ENCODE results near the gene PI4K2A. TPM values are rescaled to one million over a fixed set of nuclear protein-coding genes. Genes with fewer than 3 reads are reported as not detected.

PI4K2A gene
- total and polyA plus RNA-seq, 2 of the 13 experiments (the other 11 are each of a cell fraction or from before 2014, with no cell fraction given) = 10.9 to 14.3 TPM

GRCh38 chr10:97640174-97640867 lies at the start of gene PI4K2A (continued):
- TF ChIP-seq ZNF318 (CRISPR knock-in tag; IDR thresholded peaks at IDR 0.05) (no peak), CHD2 (IDR thresholded peaks at IDR 0.05; ENCODE audit: low read depth, low read length) (no peak), NR2F6 (IDR thresholded peaks at IDR 0.05) (peak; percentile 19; the same call in 1 of the 2 replicates), NR2F6 (CRISPR knock-in tag; IDR thresholded peaks at IDR 0.05) (no peak), RAD51 (IDR thresholded peaks at IDR 0.05; ENCODE audit: borderline replicate concordance) (no peak), ZFP90 (CRISPR knock-in tag; IDR thresholded peaks at IDR 0.05; ENCODE audit: borderline replicate concordance) (no peak), NFKB2 (CRISPR knock-in tag; IDR thresholded peaks at IDR 0.05; ENCODE audit: borderline replicate concordance) (no peak), ZNF343 (CRISPR knock-in tag; IDR thresholded peaks at IDR 0.05) (no peak), ZNF230 (CRISPR knock-in tag; IDR thresholded peaks at IDR 0.05) (no peak), JUND (CRISPR knock-in tag; IDR thresholded peaks at IDR 0.05) (no peak), ZNF781 (CRISPR knock-in tag; IDR thresholded peaks at IDR 0.05; ENCODE audit: borderline replicate concordance, not compliant biosample characterization) (no peak), ZNF30 (CRISPR knock-in tag; IDR thresholded peaks at IDR 0.05) (no peak), ZC3H4 (CRISPR knock-in tag; IDR thresholded peaks at IDR 0.05; ENCODE audit: borderline replicate concordance) (no peak), ARID3A (IDR thresholded peaks at IDR 0.05; ENCODE audit: low read depth, low read length) (peak; percentile 55), ZNF557 (CRISPR knock-in tag; IDR thresholded peaks at IDR 0.05) (no peak)
